SW480 (cell line): ENCODE measurements around the gene EXOC3L4.
"Not testable (repeated sequence)": the region's sequence is repeated elsewhere in the genome, so short reads cannot be mapped to it uniquely, and the experiment has no call there.

Experiments used
- DNase-seq: peaks from one replicate; pipeline ENCODE4 v3.0.0-alpha.2; 2016; ENCODE audit warnings: low spot score

The EXOC3L4 gene

GRCh38 chr14:103151270-103151945 is 56.9 kb downstream of the EXOC3L4 start:
- DNase-seq = no peak

GRCh38 chr14:103155010-103155409 is 60.5 kb downstream of the EXOC3L4 start:
- peak; percentile 71 for DNase-seq

GRCh38 chr14:103155416-103155815 is 60.9 kb downstream of the EXOC3L4 start:
- not testable (repeated sequence) for DNase-seq

GRCh38 chr14:103155826-103156394 is 61.4 kb downstream of the EXOC3L4 start:
- no peak for DNase-seq

- peak; percentile 16 for DNase-seq
These were observed 62.3 kb downstream of the EXOC3L4 start for GRCh38 chr14:103156651-103157378.

GRCh38 chr14:103157969-103158368 is 63.4 kb downstream of the EXOC3L4 start:
- DNase-seq = no peak

- no peak for DNase-seq
These were observed 64.2 kb downstream of the EXOC3L4 start for GRCh38 chr14:103158688-103159087.
